GM18511 (cell line): ENCODE measurements around the gene C16orf86.

Source experiments
- ATAC-seq: cut with Tn5 transposase; IDR thresholded peaks from one replicate; pipeline ENCODE4 v1.9.1; 2021; ENCODE audit warnings: mild to moderate bottlenecking, moderate library complexity; ENCODE audit not compliant: unreplicated experiment

The C16orf86 gene

GRCh38 chr16:67666559-67667452 is at the start of gene C16orf86, which contains the start of gene ENKD1:
Gene C16orf86, plus strand, starts transcription at chr16:67666814. Its CDS starts 157 bp downstream, at chr16:67666971.
Gene ENKD1, minus strand, starts transcription at chr16:67666750. Its CDS starts 308 bp downstream, at chr16:67666442.
- peak; percentile 60 for ATAC-seq

- no peak for ATAC-seq
Measured at GRCh38 chr16:67628216-67628615, 38.4 kb upstream of the C16orf86 start.

GRCh38 chr16:67632415-67633172 is 34.0 kb upstream of the C16orf86 start:
- no peak for ATAC-seq

GRCh38 chr16:67636713-67637112 is 29.9 kb upstream of the C16orf86 start:
- ATAC-seq = no peak

GRCh38 chr16:67637625-67638024 is 29.0 kb upstream of the C16orf86 start:
- no peak for ATAC-seq

GRCh38 chr16:67641779-67642708 is 24.6 kb upstream of the C16orf86 start:
- ATAC-seq = no peak

- no peak for ATAC-seq
Measured at GRCh38 chr16:67644038-67644437, 22.6 kb upstream of the C16orf86 start.

- peak; percentile 38 for ATAC-seq
Measured at GRCh38 chr16:67645397-67646121, 21.1 kb upstream of the C16orf86 start.

- no peak for ATAC-seq
Measured at GRCh38 chr16:67647111-67647651, 19.4 kb upstream of the C16orf86 start.

- no peak for ATAC-seq
Measured at GRCh38 chr16:67647681-67648080, 18.9 kb upstream of the C16orf86 start.

GRCh38 chr16:67648088-67648763 is 18.4 kb upstream of the C16orf86 start:
- no peak for ATAC-seq

- no peak for ATAC-seq
Measured at GRCh38 chr16:67648764-67649407, 17.7 kb upstream of the C16orf86 start.

- no peak for ATAC-seq
Measured at GRCh38 chr16:67649494-67649931, 17.1 kb upstream of the C16orf86 start.

- no peak for ATAC-seq
Measured at GRCh38 chr16:67650023-67650422, 16.6 kb upstream of the C16orf86 start.

GRCh38 chr16:67651039-67651438 is 15.6 kb upstream of the C16orf86 start:
- ATAC-seq = no peak

GRCh38 chr16:67651847-67652246 is 14.8 kb upstream of the C16orf86 start:
- no peak for ATAC-seq

GRCh38 chr16:67652578-67653127 is 14.0 kb upstream of the C16orf86 start:
- ATAC-seq = no peak

GRCh38 chr16:67653128-67653788 is 13.4 kb upstream of the C16orf86 start:
- no peak for ATAC-seq
